Neural crest cell (in vitro differentiated cells): ENCODE data around the gene ASAP2. TPM values are rescaled to one million over a fixed set of nuclear protein-coding genes. Genes with fewer than 3 reads are reported as not detected.

Experiments used
- DNase-seq: peaks from one replicate; pipeline ENCODE4 v3.0.0; 2021; ENCODE audit warnings: low read depth, mixed read lengths, low spot score
- H3K27ac Mint-ChIP-seq: one replicate; pipeline ENCODE4 v1.8.0; 2021; ENCODE audit warnings: mild to moderate bottlenecking, mixed read lengths; ENCODE audit not compliant: unreplicated experiment
- H3K27me3 Mint-ChIP-seq: 2 replicates; pipeline ENCODE4 v1.8.0; 2021; ENCODE audit warnings: low read depth, mild to moderate bottlenecking, mixed read lengths
- H3K36me3 Mint-ChIP-seq: 2 replicates; pipeline ENCODE4 v1.8.0; 2021; ENCODE audit warnings: low read depth, mild to moderate bottlenecking, mixed read lengths
- H3K4me1 Mint-ChIP-seq: 2 replicates; pipeline ENCODE4 v1.8.0; 2021; ENCODE audit warnings: mixed read lengths
- H3K4me3 Mint-ChIP-seq: one replicate; pipeline ENCODE4 v1.8.0; 2021; ENCODE audit warnings: mild to moderate bottlenecking, mixed read lengths
- H3K9me3 Mint-ChIP-seq: 2 replicates; pipeline ENCODE4 v1.8.0; 2021; ENCODE audit warnings: mixed read lengths
- CTCF ChIP-seq: fragments of 200-600 bp; sonication (generic); conservative IDR thresholded peaks from 2 replicates; pipeline ENCODE4 v1.5.0; 2021; ENCODE audit warnings: antibody characterized with exemption, mild to moderate bottlenecking
- total RNA-seq: library from RNA; stranded (reverse); gene quantifications from 2 replicates; pipeline ENCODE4 v1.2.1, GENCODE V29; 2021

ASAP2 gene
- total RNA-seq, 1 donor from 2014 or later = 48.6 TPM

GRCh38 chr2:9210030-9210429 is 3.4 kb downstream of the ASAP2 start:
- peaks cover 9% of the 10 kb centered on the region for H3K36me3 Mint-ChIP-seq
- H3K27ac Mint-ChIP-seq = no peak overlapping the region
- peak overlapping the region; percentile 79 for H3K4me3 Mint-ChIP-seq
- no peaks in the 10 kb centered on the region for H3K9me3 Mint-ChIP-seq
- TF ChIP-seq CTCF = no peak
- DNase-seq = no peak
- H3K27me3 Mint-ChIP-seq = no peaks in the 10 kb centered on the region
- H3K4me1 Mint-ChIP-seq = peaks cover 55% of the 10 kb centered on the region

GRCh38 chr2:9211496-9211895 is 4.9 kb downstream of the ASAP2 start:
- no peak for TF ChIP-seq CTCF
- H3K27ac Mint-ChIP-seq = no peak overlapping the region
- DNase-seq = no peak
- H3K36me3 Mint-ChIP-seq = peaks cover 12% of the 10 kb centered on the region
- H3K4me3 Mint-ChIP-seq = peak overlapping the region; percentile 58
- no peaks in the 10 kb centered on the region for H3K9me3 Mint-ChIP-seq
- no peaks in the 10 kb centered on the region for H3K27me3 Mint-ChIP-seq
- peaks cover 48% of the 10 kb centered on the region for H3K4me1 Mint-ChIP-seq

GRCh38 chr2:9212010-9212635 is 5.5 kb downstream of the ASAP2 start:
- H3K4me3 Mint-ChIP-seq = no peak overlapping the region
- no peak overlapping the region for H3K27ac Mint-ChIP-seq
- peaks cover 12% of the 10 kb centered on the region for H3K36me3 Mint-ChIP-seq
- no peak for TF ChIP-seq CTCF
- no peaks in the 10 kb centered on the region for H3K27me3 Mint-ChIP-seq
- peaks cover 49% of the 10 kb centered on the region for H3K4me1 Mint-ChIP-seq
- H3K9me3 Mint-ChIP-seq = no peaks in the 10 kb centered on the region
- no peak for DNase-seq

GRCh38 chr2:9212661-9213411 is 6.2 kb downstream of the ASAP2 start:
- Mint-ChIP-seq H3K4me3 (no peak overlapping the region), H3K36me3 (peaks cover 15% of the 10 kb centered on the region), H3K4me1 (peaks cover 51% of the 10 kb centered on the region), H3K27me3 (no peaks in the 10 kb centered on the region), H3K27ac (peak overlapping the region; percentile 65), H3K9me3 (no peaks in the 10 kb centered on the region)
- TF ChIP-seq CTCF = no peak
- no peak for DNase-seq

- peaks cover 48% of the 10 kb centered on the region for H3K4me1 Mint-ChIP-seq
Measured at GRCh38 chr2:9213477-9214051, 7.0 kb downstream of the ASAP2 start.

More at GRCh38 chr2:9213477-9214051, 7.0 kb downstream of the ASAP2 start:
- peaks cover 21% of the 10 kb centered on the region for H3K36me3 Mint-ChIP-seq
- no peaks in the 10 kb centered on the region for H3K27me3 Mint-ChIP-seq
- H3K27ac Mint-ChIP-seq = peak overlapping the region; percentile 65
- H3K4me3 Mint-ChIP-seq = no peak overlapping the region
- no peak for DNase-seq
- H3K9me3 Mint-ChIP-seq = no peaks in the 10 kb centered on the region
- TF ChIP-seq CTCF = no peak
